Endodermal cell (in vitro differentiated cells): ENCODE results near the gene UFD1. TPM values are rescaled to one million over a fixed set of nuclear protein-coding genes. Genes with fewer than 3 reads are reported as not detected.

Experiments used
- DNase-seq: peaks from one replicate; pipeline ENCODE4 v3.0.0-alpha.2; 2017
- H3K27ac ChIP-seq: 2 replicates; pipeline ENCODE4 v1.5.1; 2013; ENCODE audit warnings: mild to moderate bottlenecking, low read depth, low read length, moderate library complexity
- H3K27me3 ChIP-seq: 2 replicates; pipeline ENCODE4 v1.6.1; 2013; ENCODE audit warnings: mild to moderate bottlenecking, low read length, moderate library complexity; ENCODE audit not compliant: insufficient read depth, control insufficient read depth, poor library complexity, severe bottlenecking
- H3K36me3 ChIP-seq: 2 replicates; pipeline ENCODE4 v1.7.0; 2013; ENCODE audit warnings: mild to moderate bottlenecking, low read length, moderate library complexity; ENCODE audit not compliant: control insufficient read depth, insufficient read depth
- H3K4me1 ChIP-seq: one replicate; pipeline ENCODE4 v1.7.0; 2013; ENCODE audit warnings: low read length; ENCODE audit not compliant: control insufficient read depth, insufficient read depth
- H3K4me3 ChIP-seq: 2 replicates; pipeline ENCODE4 v1.5.1; 2013; ENCODE audit warnings: mild to moderate bottlenecking, low read length, moderate library complexity
- H3K9ac ChIP-seq: 2 replicates; pipeline ENCODE4 v1.6.1; 2013; ENCODE audit warnings: mild to moderate bottlenecking, low read length, moderate library complexity; ENCODE audit not compliant: poor library complexity, severe bottlenecking; ENCODE audit errors: extremely low read depth
- H3K9me3 ChIP-seq: 2 replicates; pipeline ENCODE4 v1.6.1; 2013; ENCODE audit warnings: mild to moderate bottlenecking, low read length, moderate library complexity; ENCODE audit not compliant: control insufficient read depth
- H3K27ac Mint-ChIP-seq: 2 replicates; pipeline ENCODE4 v1.8.0; 2020; ENCODE audit warnings: mixed read lengths
- H3K27me3 Mint-ChIP-seq: 2 replicates; pipeline ENCODE4 v1.8.0; 2021; ENCODE audit warnings: mild to moderate bottlenecking, mixed read lengths; ENCODE audit not compliant: insufficient read depth
- H3K36me3 Mint-ChIP-seq: 2 replicates; pipeline ENCODE4 v1.8.0; 2020; ENCODE audit warnings: low read depth, mixed read lengths
- H3K4me1 Mint-ChIP-seq: 2 replicates; pipeline ENCODE4 v1.8.0; 2020; ENCODE audit warnings: mixed read lengths
- H3K4me3 Mint-ChIP-seq: 2 replicates; pipeline ENCODE4 v1.8.0; 2020; ENCODE audit warnings: mild to moderate bottlenecking, moderate library complexity, mixed read lengths
- H3K9me3 Mint-ChIP-seq: 2 replicates; pipeline ENCODE4 v1.8.0; 2020; ENCODE audit warnings: mild to moderate bottlenecking, mixed read lengths
- CTCF ChIP-seq: fragments of 200-600 bp; sonication (generic); conservative IDR thresholded peaks from 2 replicates; pipeline ENCODE4 v1.5.0; 2021; ENCODE audit warnings: antibody characterized with exemption, mild to moderate bottlenecking
- WGBS, 2 experiments: methylation state at CpG; one replicate each; pipeline versions ENCODE4 v1.1.5 to v1.1.7; 2013; ENCODE audit warnings: missing lambda C conversion rate in 2 of 2, mixed read lengths in 1 of 2; ENCODE audit not compliant: insufficient coverage in 1 of 2, insufficient read length in 1 of 2; 5-methylcytosine and 5-hydroxymethylcytosine counted together
- total RNA-seq, 2 donors: library from RNA; stranded (reverse); fragmentation: NEBNext Ultra II Directional in 1 of 2; extraction: Animal tissue kit (Norgen Biotek cat#: 25700) in 1 of 2; gene quantifications; 2 replicates in 1 of 2; 3 replicates in 1 of 2; pipeline ENCODE4 v1.2.1, GENCODE V29; 2021

Gene UFD1
- total RNA-seq, 2 donors from 2014 or later: 67.7 to 69.2 TPM

GRCh38 chr22:19480173-19480568 lies 1.2 kb upstream of the UFD1 start:
- DNase-seq: no peak
- Histone ChIP-seq H3K9me3 (no peaks in the 10 kb centered on the region), H3K27ac (peak overlapping the region; percentile 71), H3K9ac (peak overlapping the region; percentile 99), H3K36me3 (peaks cover 32% of the 10 kb centered on the region), H3K4me3 (peak overlapping the region; percentile 93), H3K4me1 (no peaks in the 10 kb centered on the region), H3K27me3 (no peaks in the 10 kb centered on the region)
- peak overlapping the region; percentile 100 for H3K27ac Mint-ChIP-seq
- H3K36me3 Mint-ChIP-seq: peaks cover 18% of the 10 kb centered on the region
- H3K27me3 Mint-ChIP-seq: no peaks in the 10 kb centered on the region
- H3K4me1 Mint-ChIP-seq: peaks cover 15% of the 10 kb centered on the region
- no peaks in the 10 kb centered on the region for H3K9me3 Mint-ChIP-seq
- WGBS, 2 experiments: 1% methylated on average over 13 to 15 of the region's 15 CpGs
- peak overlapping the region; percentile 93 for H3K4me3 Mint-ChIP-seq
- no peak for TF ChIP-seq CTCF

GRCh38 chr22:19479355-19480172 lies 571 bp upstream of the UFD1 start, which contains the start of gene CDC45:
Gene CDC45 (plus strand): TSS chr22:19479920. CDS start chr22:19479969, 49 bp downstream.
- Mint-ChIP-seq H3K4me1 (peaks cover 15% of the 10 kb centered on the region), H3K9me3 (no peaks in the 10 kb centered on the region), H3K36me3 (peaks cover 12% of the 10 kb centered on the region), H3K27ac (peak within 1 kb of the TSS; percentile 100), H3K4me3 (peak within 1 kb of the TSS; percentile 93), H3K27me3 (no peaks in the 10 kb centered on the region)
- peak; percentile 98 for DNase-seq
- TF ChIP-seq CTCF: no peak
- Histone ChIP-seq H3K9ac (peak within 1 kb of the TSS; percentile 99), H3K36me3 (peaks cover 30% of the 10 kb centered on the region), H3K9me3 (no peaks in the 10 kb centered on the region), H3K27me3 (no peaks in the 10 kb centered on the region), H3K4me1 (no peaks in the 10 kb centered on the region), H3K4me3 (peak within 1 kb of the TSS; percentile 93), H3K27ac (peak within 1 kb of the TSS; percentile 98)
- WGBS, 2 experiments: 0 to 1% methylated on average over 27 to 50 of the region's 50 CpGs

GRCh38 chr22:19478045-19478900 lies 720 bp downstream of the UFD1 start:
- Histone ChIP-seq H3K4me3 (peak overlapping the region; percentile 93), H3K9me3 (no peaks in the 10 kb centered on the region), H3K4me1 (no peaks in the 10 kb centered on the region), H3K9ac (peak overlapping the region; percentile 99), H3K36me3 (peaks cover 26% of the 10 kb centered on the region), H3K27me3 (no peaks in the 10 kb centered on the region), H3K27ac (peak overlapping the region; percentile 98)
- peak overlapping the region; percentile 93 for H3K4me3 Mint-ChIP-seq
- H3K9me3 Mint-ChIP-seq: no peaks in the 10 kb centered on the region
- peaks cover 17% of the 10 kb centered on the region for H3K36me3 Mint-ChIP-seq
- H3K4me1 Mint-ChIP-seq: peaks cover 15% of the 10 kb centered on the region
- H3K27me3 Mint-ChIP-seq: no peaks in the 10 kb centered on the region
- no peak for DNase-seq
- H3K27ac Mint-ChIP-seq: peak overlapping the region; percentile 100
- WGBS, 2 experiments: 3 to 5% methylated on average over 19 to 31 of the region's 31 CpGs
- TF ChIP-seq CTCF: no peak
